CD4-positive, alpha-beta T cell (primary cell): ENCODE results near the gene E2F3. TPM values are rescaled to one million over a fixed set of nuclear protein-coding genes. Genes with fewer than 3 reads are reported as not detected.

Experiments
- ATAC-seq: fragments of 200-7000 bp; cut with Tn5 transposase; one replicate; pipeline ENCODE4 v1.10.0; 2022; ENCODE audit warnings: mild to moderate bottlenecking; ENCODE audit not compliant: poor library complexity
- CTCF ChIA-PET: fragments of 350-600 bp; sonication (Branson Sonifier 250); formaldehyde crosslinking; loops from one replicate; lab custom pipeline; 2021; ENCODE audit warnings: antibody characterized with exemption, inconsistent platforms; lab: Charles Lee
- POLR2A ChIA-PET: fragments of 350-600 bp; sonication (Branson Sonifier 250); formaldehyde crosslinking; loops from one replicate; lab custom pipeline; 2021; ENCODE audit warnings: antibody characterized with exemption, inconsistent platforms; lab: Charles Lee
- DNase-seq, 14 experiments: peaks; one replicate each; pipeline ENCODE4 v3.0.0-alpha.2; 2013 to 2020; ENCODE audit warnings: mixed read lengths in 2 of 14
- H3K27ac ChIP-seq, 2 donors: one replicate each; pipeline versions ENCODE4 v1.5.1 to v1.7.0; 2013; ENCODE audit warnings: low read length in 2 of 2, low read depth in 1 of 2, mild to moderate bottlenecking in 1 of 2
- H3K27me3 ChIP-seq, 2 experiments: 1 replicate in 1 of 2; 2 replicates in 1 of 2; pipeline versions ENCODE4 v1.6.1 to v1.7.0; 2013; ENCODE audit warnings: low read length in 2 of 2, control low read depth in 1 of 2, mild to moderate bottlenecking in 1 of 2, moderate library complexity in 1 of 2; ENCODE audit not compliant: insufficient read depth in 2 of 2, control insufficient read depth in 1 of 2
- H3K36me3 ChIP-seq: one replicate; pipeline ENCODE4 v1.6.1; 2013; ENCODE audit warnings: low read length, control low read depth; ENCODE audit not compliant: insufficient read depth
- H3K4me1 ChIP-seq: one replicate; pipeline ENCODE4 v1.6.1; 2013; ENCODE audit warnings: low read length, control low read depth; ENCODE audit not compliant: insufficient read depth
- H3K4me3 ChIP-seq: one replicate; pipeline ENCODE4 v1.5.1; 2013; ENCODE audit warnings: mild to moderate bottlenecking, low read length, moderate library complexity
- H3K9me3 ChIP-seq, 2 experiments: 1 replicate in 1 of 2; 2 replicates in 1 of 2; pipeline versions ENCODE4 v1.6.1 to v1.7.0; 2013; ENCODE audit warnings: low read length in 2 of 2, mild to moderate bottlenecking in 2 of 2, control low read depth in 1 of 2, moderate library complexity in 1 of 2; ENCODE audit not compliant: control insufficient read depth in 1 of 2, insufficient read depth in 1 of 2
- H3K27ac Mint-ChIP-seq: one replicate; pipeline ENCODE4 v1.8.0; 2020; ENCODE audit warnings: mixed read lengths
- H3K27me3 Mint-ChIP-seq: one replicate; pipeline ENCODE4 v1.8.0; 2021; ENCODE audit warnings: mixed read lengths
- H3K36me3 Mint-ChIP-seq: one replicate; pipeline ENCODE4 v1.8.0; 2021; ENCODE audit warnings: low read depth, mixed read lengths
- H3K4me1 Mint-ChIP-seq: one replicate; pipeline ENCODE4 v1.8.0; 2021; ENCODE audit warnings: low read depth, mixed read lengths
- H3K4me3 Mint-ChIP-seq: one replicate; pipeline ENCODE4 v1.8.0; 2020; ENCODE audit warnings: mild to moderate bottlenecking, mixed read lengths
- H3K9me3 Mint-ChIP-seq: one replicate; pipeline ENCODE4 v1.8.0; 2020; ENCODE audit warnings: mixed read lengths
- CTCF ChIP-seq: fragments of 200-600 bp; IDR thresholded peaks from one replicate; pipeline ENCODE4 v1.8.0; 2022; ENCODE audit warnings: antibody characterized with exemption, mild to moderate bottlenecking
- intact Hi-C, 2 experiments: fragments of 100-400 bp; cut with DNase I in 1 of 2; cut with micrococcal nuclease in 1 of 2; formaldehyde crosslinking; loops; one replicate each; pipeline versions ENCODE4 v1.15.1 to v1.9.0; 2023 to 2025; cut with DNase I, micrococcal nuclease
- total RNA-seq, 174 experiments: library from RNA in 2 of 174; stranded (reverse) in 2 of 174; gene quantifications; one replicate each; pipeline ENCODE4 v1.2.3 and lab custom pipeline; 2021 to 2026

Gene E2F3
- total RNA-seq, 2 experiments from 2014 or later, result 2.7 to 2.9 TPM

GRCh38 chr6:20364327-20364726 is 37.4 kb upstream of the E2F3 start:
- Mint-ChIP-seq H3K4me3 (no peak overlapping the region), H3K27me3 (no peaks in the 10 kb centered on the region), H3K4me1 (peaks cover 45% of the 10 kb centered on the region), H3K9me3 (peaks cover 4% of the 10 kb centered on the region), H3K27ac (peak overlapping the region; percentile 35), H3K36me3 (no peaks in the 10 kb centered on the region)
- intact Hi-C loops, result loop anchor here in 1 of 2 experiments (5.0 kb wide), 1 partner anchor 42 kb away; no protein-coding TSS in a partner anchor
- H3K4me3 ChIP-seq, result no peak overlapping the region
- H3K4me1 ChIP-seq, result peaks cover 37% of the 10 kb centered on the region
- ATAC-seq (no peak), DNase-seq (peak in 1 of 14 experiments; percentile 7)
- TF ChIP-seq CTCF, result no peak
- peaks cover 0 to 4% of the 10 kb centered on the region in 2 experiments for H3K9me3 ChIP-seq
- POLR2A ChIA-PET, result interaction anchor here (4.5 to 6.2 kb wide), 2 partner anchors 14 to 45 kb away, joined by 73 to 254 read pairs; no protein-coding TSS in a partner anchor
- no peaks in the 10 kb centered on the region for H3K27me3 ChIP-seq
- no peak overlapping the region for H3K27ac ChIP-seq
- CTCF ChIA-PET, result no interaction called here
- no peaks in the 10 kb centered on the region for H3K36me3 ChIP-seq

- peaks cover 2% of the 10 kb centered on the region for H3K9me3 Mint-ChIP-seq
- H3K27ac Mint-ChIP-seq, result peak overlapping the region; percentile 91
Observed at GRCh38 chr6:20365456-20365855, 36.2 kb upstream of the E2F3 start.

More at GRCh38 chr6:20365456-20365855, 36.2 kb upstream of the E2F3 start:
- DNase-seq (peak in 4 of 14 experiments; percentile 11 to 55 (median 21)), ATAC-seq (no peak)
- intact Hi-C loops, result loop anchor here in 1 of 2 experiments (5.0 kb wide), 2 partner anchors 37 to 43 kb away; partner anchors contain the start of gene E2F3
- Histone ChIP-seq H3K4me1 (peaks cover 46% of the 10 kb centered on the region), H3K27ac (peak overlapping the region; percentile 37 to 84), H3K4me3 (no peak overlapping the region), H3K27me3 (no peaks in the 10 kb centered on the region), H3K36me3 (no peaks in the 10 kb centered on the region), H3K9me3 (peaks cover 0 to 4% of the 10 kb centered on the region in 2 experiments)
- H3K4me3 Mint-ChIP-seq, result peak overlapping the region; percentile 67
- no peaks in the 10 kb centered on the region for H3K27me3 Mint-ChIP-seq
- ChIA-PET CTCF (interaction anchor here (1.8 kb wide), 1 partner anchor 39 kb away, joined by 7 read pairs; no protein-coding TSS in a partner anchor), POLR2A (interaction anchor here (0.8 to 6.5 kb wide), 14 partner anchors 12 to 169 kb away, joined by 3 to 254 read pairs (median 20); partner anchors contain the start of genes CDKAL1, E2F3 and MBOAT1)
- peaks cover 55% of the 10 kb centered on the region for H3K4me1 Mint-ChIP-seq
- no peaks in the 10 kb centered on the region for H3K36me3 Mint-ChIP-seq
- TF ChIP-seq CTCF, result no peak
